Effector CD4-positive, alpha-beta T cell (primary cell): Measurements from ENCODE around the gene ARL15.

ENCODE experiments used
- DNase-seq: peaks from one replicate; pipeline ENCODE4 v3.0.0-alpha.2; 2020

Gene ARL15

GRCh38 chr5:53970475-53970874 lies 339.9 kb downstream of the ARL15 start:
- DNase-seq: no peak

DNA sequence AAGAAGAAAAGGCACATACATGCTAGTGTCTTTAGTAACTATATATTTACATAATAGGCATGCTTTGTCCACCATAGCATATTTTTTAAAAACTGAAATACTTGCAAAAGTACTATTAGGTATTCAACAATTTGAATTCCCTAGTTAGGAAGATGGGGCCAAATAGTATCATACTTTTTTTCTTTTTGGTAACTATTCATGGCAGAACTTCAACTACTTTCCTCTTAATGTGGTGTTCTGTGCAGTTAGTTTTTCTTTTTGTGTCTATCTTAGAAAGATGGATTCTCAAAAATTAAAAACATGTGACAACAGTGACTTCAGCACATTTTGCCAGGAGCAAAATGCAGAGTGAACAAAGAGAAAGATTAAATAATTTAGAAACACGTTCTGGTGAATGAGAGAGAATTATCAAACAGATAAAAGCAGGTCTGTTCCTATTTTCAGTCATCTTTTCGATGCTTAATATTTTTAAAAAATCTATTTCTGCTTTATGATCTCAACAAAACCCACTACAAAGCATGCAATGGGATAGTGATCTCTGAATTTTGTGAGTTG lies 341.1 kb downstream of the ARL15 start:
- DNase-seq: no peak

DNA sequence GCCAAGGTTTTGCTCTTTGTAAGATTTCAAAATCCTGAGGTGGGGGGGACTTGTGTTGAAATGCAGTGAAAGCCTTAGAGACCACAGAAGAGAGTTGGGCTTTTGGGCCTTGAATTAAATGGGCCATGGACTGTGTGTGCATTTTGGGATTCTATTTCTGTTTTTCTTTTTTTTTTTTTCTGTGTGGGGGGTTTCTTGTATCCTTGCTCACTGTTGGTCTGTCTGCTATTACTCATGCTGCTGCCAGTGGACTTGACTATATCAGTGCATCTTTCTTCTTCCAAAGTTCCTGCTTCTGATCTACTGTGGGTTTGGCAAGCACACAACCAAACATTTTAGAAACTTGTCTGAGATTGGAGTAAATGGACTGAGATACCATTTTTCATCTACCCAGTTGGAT lies 344.9 kb downstream of the ARL15 start:
- DNase-seq: no peak

GRCh38 chr5:53963958-53964357 lies 346.4 kb downstream of the ARL15 start:
- DNase-seq: no peak

GRCh38 chr5:53962306-53962705 lies 348.1 kb downstream of the ARL15 start:
- DNase-seq: no peak

- DNase-seq: no peak
Observed at GRCh38 chr5:53956632-53957031, 353.7 kb downstream of the ARL15 start.

DNA sequence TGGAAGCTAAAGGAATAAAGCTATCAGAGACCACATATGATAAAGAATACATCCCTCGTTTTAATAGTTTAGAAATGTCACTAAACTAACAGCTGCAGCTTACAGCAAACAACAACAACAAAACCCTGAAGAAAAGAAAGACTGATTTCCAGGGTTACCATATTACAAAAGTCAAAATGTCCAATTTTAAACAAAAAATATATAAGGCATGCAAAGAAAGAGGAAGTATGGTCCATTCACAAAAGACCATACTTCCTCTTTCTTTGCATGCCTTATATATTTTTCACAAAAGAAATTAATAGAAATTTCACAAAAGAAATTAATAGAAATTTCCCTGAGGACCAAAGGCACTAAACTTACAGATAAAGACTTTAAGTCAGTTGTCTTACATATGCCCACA lies 354.2 kb downstream of the ARL15 start:
- DNase-seq: no peak

DNA sequence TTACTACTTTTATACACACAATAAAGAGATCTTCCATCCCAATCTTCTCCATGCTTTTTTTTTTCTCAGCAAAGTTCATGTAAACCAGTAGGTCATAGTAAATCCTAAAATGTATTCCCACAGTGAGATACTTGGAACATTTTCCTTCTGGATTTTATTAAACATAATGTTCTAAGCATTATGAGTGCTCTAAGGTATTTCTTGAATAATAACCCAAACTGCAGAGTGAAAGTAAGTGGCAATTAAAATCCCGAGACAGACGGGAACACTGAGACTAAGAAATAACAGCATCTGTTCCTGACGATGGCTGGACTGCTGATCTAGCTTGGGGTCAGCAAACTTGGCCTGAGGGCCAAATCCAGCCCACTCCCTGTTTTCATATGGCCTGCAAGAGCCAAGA lies 359.8 kb downstream of the ARL15 start:
- DNase-seq: no peak

DNA sequence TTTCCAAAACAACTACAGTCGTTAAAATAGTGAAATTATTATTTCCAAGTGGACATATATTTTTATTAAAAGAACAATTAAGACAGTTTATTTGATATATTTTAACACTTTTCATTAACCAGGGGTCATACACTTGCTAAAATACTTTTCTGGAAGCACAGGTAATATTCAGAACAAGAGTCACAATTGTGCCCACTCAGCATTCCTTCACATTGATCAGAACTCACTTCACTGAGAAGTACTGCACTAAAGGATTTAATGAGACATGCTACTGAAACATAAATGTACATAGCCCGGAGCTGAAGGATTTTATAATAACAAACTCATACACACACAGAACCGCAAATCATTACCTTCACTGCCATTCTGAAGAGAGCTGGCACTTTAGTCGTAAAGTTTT lies 361.8 kb downstream of the ARL15 start:
- DNase-seq: no peak

DNA sequence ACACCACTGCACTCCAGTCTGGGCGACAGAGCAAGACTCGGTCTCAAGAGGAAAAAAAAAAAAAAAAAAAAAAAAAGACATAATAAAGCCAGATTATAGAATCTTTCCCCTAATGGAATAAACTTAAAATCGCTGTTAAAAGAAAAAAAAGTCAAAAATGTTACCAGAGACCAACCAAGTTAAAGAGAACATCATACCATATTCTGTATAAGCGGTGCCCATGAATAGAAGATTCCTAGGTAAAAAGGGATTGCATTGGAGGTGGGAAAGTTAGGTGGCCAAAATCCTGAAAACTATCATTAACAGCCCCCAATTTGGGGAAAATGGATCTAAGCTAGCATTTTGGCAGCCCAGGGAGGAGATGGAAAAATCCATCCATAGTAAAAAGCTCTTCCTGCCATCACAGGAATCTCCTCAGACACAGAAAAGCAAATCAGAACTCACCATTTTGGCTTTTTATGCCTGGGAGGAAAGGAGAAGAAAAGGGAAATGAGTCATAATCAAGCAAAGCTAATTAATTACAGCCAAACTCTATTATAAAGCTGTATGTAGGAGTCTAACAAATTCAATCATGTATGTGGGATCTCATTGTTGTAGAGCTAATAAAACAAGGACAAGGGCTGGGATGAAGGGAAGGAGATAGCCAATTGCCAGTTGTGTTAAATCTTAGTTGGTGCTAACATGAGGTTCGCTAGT lies 363.8 kb downstream of the ARL15 start:
- DNase-seq: no peak

DNA sequence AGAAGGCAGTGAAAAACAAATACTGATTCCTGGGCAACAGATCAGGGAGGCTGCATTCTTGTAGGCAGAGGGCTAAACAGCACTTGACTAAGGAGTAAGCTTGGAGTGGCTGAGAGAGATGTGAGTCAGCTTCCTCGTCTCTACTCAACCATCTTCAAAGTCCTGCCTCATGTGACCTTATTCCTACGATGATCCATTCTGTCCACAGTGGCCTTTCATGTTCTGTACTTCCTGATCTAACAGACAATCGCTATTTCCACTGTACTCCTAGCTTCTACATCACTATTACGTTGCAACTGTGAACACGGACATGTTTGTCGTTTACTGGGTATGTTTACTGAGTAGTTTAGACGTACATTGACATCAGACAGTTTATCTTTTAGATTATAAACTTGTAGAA lies 365.4 kb downstream of the ARL15 start:
- no peak for DNase-seq

- DNase-seq: no peak
Observed at GRCh38 chr5:53943938-53944337, 366.4 kb downstream of the ARL15 start.

DNA sequence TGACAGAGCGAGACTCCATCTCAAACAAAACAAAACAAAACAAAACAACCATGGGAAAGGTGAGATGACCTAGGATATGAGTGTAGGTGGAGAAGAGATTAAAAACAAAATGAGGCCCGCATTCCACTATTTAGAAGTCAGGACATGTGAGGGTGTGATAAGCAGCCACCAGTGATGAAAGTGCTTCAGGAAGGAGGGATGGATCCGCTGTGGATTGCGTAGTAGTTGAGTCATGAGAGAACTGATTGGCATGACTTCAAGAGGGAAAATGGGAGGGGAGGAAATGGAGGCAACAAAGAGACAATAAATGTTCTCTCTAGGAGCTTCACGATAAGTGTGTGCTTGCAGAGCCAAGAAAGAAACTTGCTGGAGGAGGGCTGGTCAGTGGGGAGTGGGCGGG lies 367.6 kb downstream of the ARL15 start:
- DNase-seq: no peak

- no peak for DNase-seq
Observed at GRCh38 chr5:53940921-53941320, 369.5 kb downstream of the ARL15 start.

GRCh38 chr5:53937467-53937866 lies 372.9 kb downstream of the ARL15 start:
- no peak for DNase-seq

DNA sequence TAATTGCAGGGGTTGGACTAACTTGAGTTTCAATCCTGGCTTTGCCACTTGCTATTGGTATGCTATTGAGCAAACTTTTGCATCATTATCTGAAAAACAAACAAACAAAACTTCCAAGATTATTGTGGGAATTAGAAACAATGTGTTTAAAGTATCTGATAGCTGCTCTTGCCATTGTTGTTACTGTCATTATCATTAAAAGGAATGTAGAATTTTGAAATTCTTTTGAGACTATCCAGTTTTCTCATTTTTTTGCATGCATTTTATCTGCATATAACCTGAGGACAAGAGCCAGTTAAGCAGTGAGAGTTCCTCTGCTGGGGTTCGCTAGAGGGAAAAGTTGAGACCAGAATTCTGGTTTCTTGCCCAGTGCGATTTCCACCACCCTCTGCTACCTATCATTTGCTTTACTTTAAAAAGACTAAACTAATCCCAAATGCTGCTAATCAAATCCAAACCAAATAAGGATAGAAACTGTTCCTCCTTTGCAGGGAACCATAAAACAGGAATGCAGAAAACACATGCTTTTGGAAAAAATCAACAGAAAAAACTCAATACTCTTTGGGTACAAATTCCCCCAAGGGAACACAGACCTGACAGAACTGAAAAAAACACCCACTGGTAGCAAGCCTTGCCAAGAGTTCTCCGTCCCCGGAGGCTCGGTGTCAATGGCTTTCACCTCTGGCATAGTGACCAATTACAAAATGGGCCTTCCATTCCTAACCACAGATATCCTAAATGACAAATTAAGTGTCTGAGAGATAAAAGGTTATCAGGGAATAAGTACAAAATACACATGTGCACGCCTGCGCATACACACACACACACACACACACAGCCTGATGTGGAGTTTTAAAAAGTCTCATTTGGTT lies 373.7 kb downstream of the ARL15 start:
- no peak for DNase-seq

DNA sequence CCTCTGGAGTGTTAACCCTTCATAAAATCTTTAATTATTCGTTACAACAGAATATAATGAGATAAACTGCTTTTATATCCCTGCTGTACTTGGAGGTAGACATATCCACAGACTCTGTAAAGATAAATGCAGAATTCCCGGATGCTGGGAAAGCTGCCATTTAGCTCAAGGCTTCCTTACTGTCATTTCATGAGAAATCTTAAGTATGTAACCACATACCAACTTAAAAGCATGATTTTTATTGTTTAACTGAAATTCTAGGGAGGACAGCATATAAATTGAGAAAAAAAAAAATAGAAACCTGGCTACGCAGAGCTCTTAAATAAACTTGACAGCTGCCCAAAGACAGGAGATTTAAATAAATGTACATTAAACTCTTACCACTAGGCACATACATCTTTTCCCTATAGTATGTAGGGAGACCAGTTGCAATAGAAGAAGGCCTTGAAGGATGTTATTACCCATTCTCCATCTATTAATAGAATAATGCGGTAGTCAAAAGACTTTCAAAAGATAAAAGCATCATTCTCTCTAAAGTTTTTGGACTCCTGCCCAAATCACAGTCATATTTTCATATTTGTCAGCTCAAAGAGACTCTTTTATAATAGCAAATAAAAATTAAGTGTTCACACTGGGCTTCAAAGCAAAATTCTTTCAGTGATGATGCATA lies 376.1 kb downstream of the ARL15 start:
- DNase-seq: no peak

DNA sequence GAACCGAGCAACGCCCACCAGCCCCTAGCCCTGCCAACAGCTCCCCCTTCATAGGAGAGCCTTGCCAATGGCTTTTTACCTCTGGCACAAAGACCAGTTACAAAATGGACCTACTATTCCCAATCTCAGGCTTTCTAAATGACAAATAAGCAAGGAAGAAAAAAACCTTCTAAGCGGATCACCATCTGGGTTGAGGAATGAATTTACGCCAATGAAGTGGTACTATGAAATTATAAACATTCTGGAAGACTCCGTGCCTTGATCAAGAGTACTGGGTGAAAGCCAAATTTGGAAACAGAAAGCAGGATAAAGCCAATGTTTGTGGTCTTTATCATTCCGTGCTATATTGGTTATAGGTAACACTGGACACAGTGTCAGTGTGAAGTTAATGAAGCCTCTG lies 378.0 kb downstream of the ARL15 start:
- DNase-seq: no peak

GRCh38 chr5:53930457-53930856 lies 379.9 kb downstream of the ARL15 start:
- no peak for DNase-seq

DNA sequence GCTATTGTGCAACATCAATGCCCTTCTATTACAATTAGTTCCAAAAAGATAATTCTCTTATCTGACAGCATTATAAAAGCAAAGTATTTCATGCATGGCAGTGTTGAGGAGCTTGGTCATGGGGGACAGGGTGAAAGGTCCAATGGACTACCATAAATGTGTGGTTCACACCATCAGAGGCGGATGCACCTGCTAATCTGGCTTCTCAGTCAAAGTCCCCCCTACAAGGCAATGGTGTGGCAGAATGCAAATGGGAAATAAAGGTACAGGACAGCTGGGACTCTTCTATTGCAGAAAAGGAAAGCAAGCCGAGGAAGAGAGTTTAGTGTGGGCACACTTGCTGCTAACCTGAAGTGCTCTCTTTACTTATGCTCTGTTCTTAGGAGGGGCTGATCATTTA lies 380.8 kb downstream of the ARL15 start:
- DNase-seq: no peak

DNA sequence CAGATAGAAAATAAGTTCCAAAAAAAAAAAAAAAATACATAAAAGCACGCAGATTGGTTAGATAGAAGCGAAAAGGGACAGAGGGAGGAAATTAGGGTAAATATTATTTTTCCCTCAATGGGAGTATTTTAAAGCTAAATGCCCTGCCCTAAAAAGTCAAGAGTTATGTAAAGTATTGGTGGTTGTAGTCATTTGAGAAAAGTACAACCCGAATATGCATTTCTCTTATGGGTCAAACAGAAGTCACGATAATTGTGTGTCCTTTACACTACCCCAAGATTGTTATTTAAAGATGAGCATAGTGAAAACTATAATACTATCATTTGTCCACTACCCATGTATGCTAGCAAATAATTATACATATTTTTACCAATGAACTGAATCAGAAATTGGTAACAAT lies 381.2 kb downstream of the ARL15 start:
- DNase-seq: no peak

DNA sequence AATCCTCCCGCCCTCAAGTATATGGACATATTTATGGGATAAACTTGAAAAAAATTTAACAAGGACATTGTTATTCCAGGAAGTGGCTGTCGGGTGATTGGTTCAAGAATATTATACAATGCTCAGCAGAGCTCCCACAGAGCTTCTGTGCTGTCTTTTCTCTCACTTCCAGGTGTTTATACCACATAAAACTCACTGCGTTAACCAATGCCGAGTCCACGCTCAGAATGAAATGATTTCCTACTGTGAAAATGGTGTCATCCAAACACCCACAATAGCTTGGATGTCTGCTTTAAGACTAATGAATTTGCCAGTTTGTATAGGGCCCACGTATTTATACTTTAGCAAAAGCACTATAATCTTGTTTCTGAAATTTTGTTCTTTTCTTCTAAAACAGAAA lies 381.7 kb downstream of the ARL15 start:
- DNase-seq: no peak

DNA sequence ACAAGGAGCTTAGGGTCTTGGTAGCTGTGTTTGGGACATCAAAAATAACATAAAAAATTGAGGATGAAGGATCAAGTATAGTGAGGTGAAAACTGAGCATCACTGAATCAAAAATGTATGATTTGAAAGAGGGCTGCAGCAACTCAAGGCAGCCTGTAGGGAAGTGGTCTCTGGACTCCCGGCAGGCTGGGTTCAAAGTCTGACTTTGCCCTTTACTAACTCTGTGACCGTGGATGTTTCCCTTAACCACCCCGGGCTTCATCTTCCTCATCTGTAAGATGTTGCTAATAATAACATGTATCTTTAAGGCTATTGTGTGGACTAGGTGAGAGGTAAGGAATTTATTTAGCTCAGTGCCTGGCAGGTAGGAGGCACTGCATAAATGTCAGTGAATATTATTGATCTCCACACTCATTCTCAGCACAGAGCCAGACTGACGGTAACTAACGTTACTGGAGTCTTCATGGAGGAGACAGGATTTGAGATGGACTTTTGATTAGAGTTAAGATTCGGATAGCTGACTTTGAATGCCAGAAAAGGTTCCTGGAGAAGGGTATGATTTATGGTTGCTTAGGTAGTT lies 382.6 kb downstream of the ARL15 start:
- no peak for DNase-seq
